ENCODE measurements around the gene SIGLEC7.

DNA sequence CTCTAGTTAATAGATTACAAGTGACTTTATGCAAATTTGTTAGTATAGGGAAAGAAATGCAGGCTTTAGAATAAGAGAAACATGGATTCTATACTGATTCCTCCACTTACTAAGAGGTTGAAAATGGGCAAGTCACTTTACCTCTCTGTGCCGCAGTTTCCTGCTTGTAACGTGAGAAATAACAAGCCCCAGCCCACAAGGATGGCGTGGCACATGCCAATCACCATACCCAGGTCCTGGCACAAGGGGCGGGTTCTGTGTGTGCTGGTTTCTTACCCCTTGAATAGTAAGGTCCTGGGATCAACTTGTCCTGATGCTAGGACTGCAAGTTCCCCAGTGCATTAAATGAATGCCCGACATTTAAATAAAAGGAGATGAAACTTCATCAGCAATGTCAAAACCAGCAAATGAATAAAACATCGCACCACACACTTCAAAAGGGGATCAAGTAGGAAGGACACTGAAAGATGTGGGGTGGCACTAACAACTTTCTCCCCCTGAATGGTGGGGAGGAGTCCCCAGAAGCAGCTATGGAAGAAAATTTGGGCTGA is 25.3 kb upstream of the SIGLEC7 start:
- TF ChIP-seq, protein P1, sequence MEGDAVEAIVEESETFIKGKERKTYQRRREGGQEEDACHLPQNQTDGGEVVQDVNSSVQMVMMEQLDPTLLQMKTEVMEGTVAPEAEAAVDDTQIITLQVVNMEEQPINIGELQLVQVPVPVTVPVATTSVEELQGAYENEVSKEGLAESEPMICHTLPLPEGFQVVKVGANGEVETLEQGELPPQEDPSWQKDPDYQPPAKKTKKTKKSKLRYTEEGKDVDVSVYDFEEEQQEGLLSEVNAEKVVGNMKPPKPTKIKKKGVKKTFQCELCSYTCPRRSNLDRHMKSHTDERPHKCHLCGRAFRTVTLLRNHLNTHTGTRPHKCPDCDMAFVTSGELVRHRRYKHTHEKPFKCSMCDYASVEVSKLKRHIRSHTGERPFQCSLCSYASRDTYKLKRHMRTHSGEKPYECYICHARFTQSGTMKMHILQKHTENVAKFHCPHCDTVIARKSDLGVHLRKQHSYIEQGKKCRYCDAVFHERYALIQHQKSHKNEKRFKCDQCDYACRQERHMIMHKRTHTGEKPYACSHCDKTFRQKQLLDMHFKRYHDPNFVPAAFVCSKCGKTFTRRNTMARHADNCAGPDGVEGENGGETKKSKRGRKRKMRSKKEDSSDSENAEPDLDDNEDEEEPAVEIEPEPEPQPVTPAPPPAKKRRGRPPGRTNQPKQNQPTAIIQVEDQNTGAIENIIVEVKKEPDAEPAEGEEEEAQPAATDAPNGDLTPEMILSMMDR (IDR thresholded peaks at IDR 0.05 in 2 of 3, conservative IDR thresholded peaks at IDR 0.05 in 1 of 3; ENCODE audit: control insufficient read depth in 2 of 3, extremely low read depth in 1 of 3, insufficient read depth in 1 of 3, low read depth in 3 of 3, low read length in 3 of 3), result no peak
- no peak for TF ChIP-seq EGR1 (IDR thresholded peaks at IDR 0.05; ENCODE audit: borderline replicate concordance in 1 of 2, low read depth in 2 of 2, low read length in 2 of 2)
- no peak for TF ChIP-seq SREBF2 (IDR thresholded peaks at IDR 0.05; ENCODE audit: low read length)
- no peak for TF ChIP-seq POLR2A (IDR thresholded peaks at IDR 0.05; ENCODE audit: low read depth, low read length)
- TF ChIP-seq ETV6 (conservative IDR thresholded peaks at IDR 0.05 in 1 of 2, IDR thresholded peaks at IDR 0.05 in 1 of 2; ENCODE audit: borderline replicate concordance in 1 of 2, low read depth in 1 of 2), result no peak
- TF ChIP-seq POLR2AphosphoS5 (IDR thresholded peaks at IDR 0.05; ENCODE audit: low read length), result no peak
- TF ChIP-seq, protein P2, sequence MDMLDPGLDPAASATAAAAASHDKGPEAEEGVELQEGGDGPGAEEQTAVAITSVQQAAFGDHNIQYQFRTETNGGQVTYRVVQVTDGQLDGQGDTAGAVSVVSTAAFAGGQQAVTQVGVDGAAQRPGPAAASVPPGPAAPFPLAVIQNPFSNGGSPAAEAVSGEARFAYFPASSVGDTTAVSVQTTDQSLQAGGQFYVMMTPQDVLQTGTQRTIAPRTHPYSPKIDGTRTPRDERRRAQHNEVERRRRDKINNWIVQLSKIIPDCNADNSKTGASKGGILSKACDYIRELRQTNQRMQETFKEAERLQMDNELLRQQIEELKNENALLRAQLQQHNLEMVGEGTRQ (IDR thresholded peaks at IDR 0.05; ENCODE audit: borderline replicate concordance, low read depth, low read length), result no peak
- no peak for TF ChIP-seq SP1 (IDR thresholded peaks at IDR 0.05; ENCODE audit: low read depth, low read length)
- TF ChIP-seq HDGF (IDR thresholded peaks at IDR 0.05), result no peak
- TF ChIP-seq, protein P3, sequence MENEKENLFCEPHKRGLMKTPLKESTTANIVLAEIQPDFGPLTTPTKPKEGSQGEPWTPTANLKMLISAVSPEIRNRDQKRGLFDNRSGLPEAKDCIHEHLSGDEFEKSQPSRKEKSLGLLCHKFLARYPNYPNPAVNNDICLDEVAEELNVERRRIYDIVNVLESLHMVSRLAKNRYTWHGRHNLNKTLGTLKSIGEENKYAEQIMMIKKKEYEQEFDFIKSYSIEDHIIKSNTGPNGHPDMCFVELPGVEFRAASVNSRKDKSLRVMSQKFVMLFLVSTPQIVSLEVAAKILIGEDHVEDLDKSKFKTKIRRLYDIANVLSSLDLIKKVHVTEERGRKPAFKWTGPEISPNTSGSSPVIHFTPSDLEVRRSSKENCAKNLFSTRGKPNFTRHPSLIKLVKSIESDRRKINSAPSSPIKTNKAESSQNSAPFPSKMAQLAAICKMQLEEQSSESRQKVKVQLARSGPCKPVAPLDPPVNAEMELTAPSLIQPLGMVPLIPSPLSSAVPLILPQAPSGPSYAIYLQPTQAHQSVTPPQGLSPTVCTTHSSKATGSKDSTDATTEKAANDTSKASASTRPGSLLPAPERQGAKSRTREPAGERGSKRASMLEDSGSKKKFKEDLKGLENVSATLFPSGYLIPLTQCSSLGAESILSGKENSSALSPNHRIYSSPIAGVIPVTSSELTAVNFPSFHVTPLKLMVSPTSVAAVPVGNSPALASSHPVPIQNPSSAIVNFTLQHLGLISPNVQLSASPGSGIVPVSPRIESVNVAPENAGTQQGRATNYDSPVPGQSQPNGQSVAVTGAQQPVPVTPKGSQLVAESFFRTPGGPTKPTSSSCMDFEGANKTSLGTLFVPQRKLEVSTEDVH (IDR thresholded peaks at IDR 0.05; ENCODE audit: low read depth, partially characterized antibody), result no peak

Measured in GM12878 (cell line).